Neural progenitor cell (in vitro differentiated cells): ENCODE data around the gene CACNA1D.

Experiments used
- EZH2 ChIP-seq: fragments of 200-600 bp; sonication (generic); IDR thresholded peaks from 2 replicates; pipeline ENCODE4 v1.6.1; 2017; ENCODE audit warnings: antibody characterized with exemption, mild to moderate bottlenecking, moderate library complexity
- EZH2phosphoT487 ChIP-seq: fragments of 200-600 bp; sonication (generic); IDR thresholded peaks from 2 replicates; pipeline ENCODE4 v1.6.1; 2017; ENCODE audit warnings: antibody characterized with exemption
- TF ChIP-seq, protein P1 (sequence below): fragments of 200-600 bp; sonication (generic); IDR thresholded peaks from 2 replicates; pipeline ENCODE4 v1.5.1; 2017; ENCODE audit warnings: antibody characterized with exemption, mild to moderate bottlenecking

DNA sequence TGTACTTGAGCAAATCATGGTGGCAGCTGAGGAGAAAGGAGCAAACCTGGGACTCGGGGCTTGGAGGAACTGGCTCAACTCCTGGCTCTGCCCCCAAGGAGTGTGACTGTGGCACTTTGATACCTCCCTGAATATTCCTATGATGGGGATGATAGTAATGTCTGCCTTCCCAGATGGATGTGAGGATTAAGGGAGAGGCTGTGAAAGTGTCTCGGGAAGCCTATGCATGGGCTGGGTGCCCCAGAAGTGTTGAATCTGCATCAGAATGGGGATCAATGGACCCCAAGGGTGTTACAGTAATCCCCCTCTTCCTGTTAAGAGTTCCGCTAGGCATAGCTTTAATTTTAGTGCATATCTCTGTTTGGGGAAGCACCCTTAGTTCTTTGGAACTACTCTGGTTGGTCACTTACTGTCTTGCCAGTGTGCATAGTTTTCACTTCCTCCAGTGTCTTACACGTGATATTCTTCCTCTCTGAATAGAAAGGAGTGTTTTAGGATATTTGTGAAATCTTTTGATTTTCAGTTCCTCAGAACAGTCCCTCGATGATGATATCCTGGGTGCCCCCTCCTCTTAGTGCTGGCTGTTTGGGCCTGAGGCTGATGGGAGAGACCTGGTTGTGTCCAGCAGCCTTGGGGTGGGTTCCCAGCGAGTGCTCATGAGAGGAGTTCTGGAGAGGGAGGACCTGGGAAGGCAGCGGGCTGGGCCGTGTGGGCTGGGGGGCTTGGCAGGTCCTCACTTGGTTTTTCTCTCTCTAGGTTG lies 254.3 kb downstream of the CACNA1D start:
- TF ChIP-seq, protein P1, sequence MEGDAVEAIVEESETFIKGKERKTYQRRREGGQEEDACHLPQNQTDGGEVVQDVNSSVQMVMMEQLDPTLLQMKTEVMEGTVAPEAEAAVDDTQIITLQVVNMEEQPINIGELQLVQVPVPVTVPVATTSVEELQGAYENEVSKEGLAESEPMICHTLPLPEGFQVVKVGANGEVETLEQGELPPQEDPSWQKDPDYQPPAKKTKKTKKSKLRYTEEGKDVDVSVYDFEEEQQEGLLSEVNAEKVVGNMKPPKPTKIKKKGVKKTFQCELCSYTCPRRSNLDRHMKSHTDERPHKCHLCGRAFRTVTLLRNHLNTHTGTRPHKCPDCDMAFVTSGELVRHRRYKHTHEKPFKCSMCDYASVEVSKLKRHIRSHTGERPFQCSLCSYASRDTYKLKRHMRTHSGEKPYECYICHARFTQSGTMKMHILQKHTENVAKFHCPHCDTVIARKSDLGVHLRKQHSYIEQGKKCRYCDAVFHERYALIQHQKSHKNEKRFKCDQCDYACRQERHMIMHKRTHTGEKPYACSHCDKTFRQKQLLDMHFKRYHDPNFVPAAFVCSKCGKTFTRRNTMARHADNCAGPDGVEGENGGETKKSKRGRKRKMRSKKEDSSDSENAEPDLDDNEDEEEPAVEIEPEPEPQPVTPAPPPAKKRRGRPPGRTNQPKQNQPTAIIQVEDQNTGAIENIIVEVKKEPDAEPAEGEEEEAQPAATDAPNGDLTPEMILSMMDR = no peak
- no peak for TF ChIP-seq EZH2
- no peak for TF ChIP-seq EZH2phosphoT487
